ENCODE data around the gene EDEM1.
"Not testable (repeated sequence)": the region's sequence is repeated elsewhere in the genome, so short reads cannot be mapped to it uniquely, and the experiment has no call there.

The EDEM1 gene

DNA sequence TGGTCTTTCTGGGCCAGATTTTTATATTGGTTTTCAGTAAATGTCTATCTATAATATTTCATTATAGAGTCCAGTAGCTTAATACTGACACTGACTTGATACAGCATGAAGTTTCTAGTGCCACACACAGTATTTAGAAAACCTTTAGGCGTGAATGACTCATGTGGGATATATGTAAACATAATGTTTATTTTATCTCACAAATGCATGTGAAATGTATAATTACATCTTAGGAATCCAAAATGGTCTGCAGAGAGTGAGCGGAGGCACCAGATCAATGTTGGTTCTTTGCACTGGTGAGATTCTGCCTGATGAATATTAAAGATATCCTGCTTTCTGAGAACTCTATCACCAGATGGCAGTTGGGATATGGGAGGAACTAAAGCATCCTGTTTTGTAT lies 8.5 kb upstream of the EDEM1 start:
- DNase-seq (ENCODE audit: low spot score): not testable (repeated sequence)

DNA sequence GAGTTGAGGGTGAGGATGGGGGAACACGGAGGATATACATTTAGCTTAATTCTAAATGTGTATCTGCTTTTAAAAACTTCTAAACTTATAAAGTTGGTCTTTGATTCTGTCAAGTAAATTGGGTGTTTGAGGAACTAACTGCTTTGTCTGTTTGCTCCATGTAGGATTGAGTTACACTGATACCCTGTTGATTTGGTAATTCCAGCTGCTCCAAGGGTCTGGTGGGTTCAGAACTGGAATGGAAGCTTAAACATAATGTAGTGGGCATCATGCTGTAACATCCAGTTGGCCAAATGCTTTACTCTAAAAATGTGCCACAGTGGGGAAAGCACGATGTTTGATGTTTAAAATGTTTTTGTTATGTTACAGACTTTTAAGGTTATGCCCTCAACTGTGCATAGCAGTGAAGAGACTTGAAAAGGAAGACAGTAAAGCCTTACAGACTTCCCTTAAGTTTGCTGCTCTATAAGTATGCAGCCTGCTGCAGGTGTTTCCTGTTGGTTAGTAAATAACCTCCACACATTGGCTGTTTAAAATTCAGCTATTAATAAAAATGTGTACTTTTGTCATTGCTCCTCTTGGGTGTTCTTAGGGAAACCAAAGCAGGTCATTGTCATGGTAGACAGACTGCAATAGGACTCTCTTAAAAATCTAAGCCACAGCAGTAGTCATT lies 5.9 kb upstream of the EDEM1 start:
- DNase-seq (ENCODE audit: low spot score): no peak

DNA sequence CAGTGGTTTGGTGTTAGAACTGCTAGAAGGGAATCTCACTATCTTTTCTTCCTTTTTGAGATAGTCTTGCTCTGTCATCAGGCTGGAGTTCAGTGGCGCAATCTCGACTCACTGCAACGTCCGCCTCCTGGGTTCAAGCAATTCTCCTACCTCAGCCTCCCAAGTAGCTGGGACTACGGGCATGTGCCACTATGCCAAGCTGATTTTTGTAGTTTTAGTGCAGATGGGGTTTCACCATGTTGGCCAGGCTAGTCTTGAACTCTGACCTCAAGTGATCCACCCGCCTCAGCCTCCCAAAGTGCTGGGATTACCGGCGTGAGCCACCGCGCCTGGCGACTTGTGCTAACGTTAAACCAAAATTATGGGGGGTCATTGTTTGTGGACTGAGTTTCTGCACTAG lies 3.8 kb upstream of the EDEM1 start:
- not testable (repeated sequence) for DNase-seq (ENCODE audit: low spot score)

DNA sequence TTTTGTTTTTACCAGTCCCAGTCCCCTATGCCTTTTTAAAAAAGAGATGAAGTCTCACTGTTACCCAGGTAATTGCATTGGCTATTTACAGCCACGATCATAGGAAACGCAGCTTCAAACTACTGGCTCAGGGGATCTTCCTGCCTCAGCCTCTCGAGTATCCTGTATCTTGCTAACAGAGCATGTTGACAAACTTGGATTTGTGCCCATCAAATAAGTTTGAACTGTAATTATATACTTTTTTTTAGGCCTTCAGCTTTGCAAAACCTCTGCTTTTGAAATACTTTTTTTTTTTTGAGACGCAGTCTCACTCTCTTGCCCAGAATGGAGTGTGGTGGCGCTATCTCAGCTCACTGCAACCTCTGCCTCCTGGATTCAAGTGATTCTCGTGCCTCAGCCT lies 3.0 kb upstream of the EDEM1 start:
- DNase-seq (ENCODE audit: low spot score): no peak

DNA sequence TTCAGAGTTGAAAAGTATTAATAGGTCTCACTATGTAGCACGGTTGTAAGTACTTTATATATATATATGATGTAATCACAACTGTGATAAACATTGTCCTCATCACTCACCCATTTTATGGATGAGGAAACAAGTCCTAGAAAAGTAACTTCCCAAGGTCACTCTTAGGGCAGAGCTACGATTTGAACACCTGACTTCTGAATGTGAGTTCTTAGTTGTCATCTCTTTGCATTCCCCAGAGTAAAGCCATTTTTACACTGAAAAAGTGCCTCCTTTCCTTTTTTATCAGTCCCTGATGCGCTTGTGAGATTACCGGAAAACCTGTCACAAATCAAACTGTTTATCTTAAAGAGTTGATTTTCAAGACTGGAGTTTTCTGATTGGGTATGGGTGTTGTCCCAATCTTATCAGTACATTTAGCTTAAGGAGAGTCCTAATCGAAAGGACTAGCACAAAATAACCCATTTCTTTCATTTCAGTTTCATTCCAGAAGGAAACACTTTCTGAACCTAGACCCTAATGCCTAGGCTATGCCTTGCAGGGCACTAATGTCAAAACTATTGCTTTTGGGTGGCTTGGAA lies 2.3 kb upstream of the EDEM1 start:
- DNase-seq (ENCODE audit: low spot score): no peak

GRCh38 chr3:5186089-5186857 lies 1.2 kb upstream of the EDEM1 start:
- DNase-seq (ENCODE audit: low spot score): no peak

DNA sequence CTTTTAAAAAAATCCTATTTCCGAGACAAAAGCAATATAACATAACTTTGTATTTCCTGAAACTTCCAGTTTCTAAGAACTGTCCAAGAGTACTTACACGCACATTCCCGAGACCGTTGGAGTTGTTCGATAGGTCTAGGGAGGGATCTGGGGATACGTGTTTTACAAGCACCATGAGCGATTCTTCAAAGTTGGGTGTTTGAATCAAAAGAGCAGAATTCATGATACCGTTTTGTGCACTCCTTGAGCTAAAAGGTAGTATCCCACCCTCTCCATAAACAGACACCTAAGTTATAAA lies 700 bp upstream of the EDEM1 start:
- no peak for DNase-seq (ENCODE audit: low spot score)

GRCh38 chr3:5187920-5188418 lies 462 bp downstream of the EDEM1 start:
- peak; percentile 30 for DNase-seq (ENCODE audit: low spot score)

DNA sequence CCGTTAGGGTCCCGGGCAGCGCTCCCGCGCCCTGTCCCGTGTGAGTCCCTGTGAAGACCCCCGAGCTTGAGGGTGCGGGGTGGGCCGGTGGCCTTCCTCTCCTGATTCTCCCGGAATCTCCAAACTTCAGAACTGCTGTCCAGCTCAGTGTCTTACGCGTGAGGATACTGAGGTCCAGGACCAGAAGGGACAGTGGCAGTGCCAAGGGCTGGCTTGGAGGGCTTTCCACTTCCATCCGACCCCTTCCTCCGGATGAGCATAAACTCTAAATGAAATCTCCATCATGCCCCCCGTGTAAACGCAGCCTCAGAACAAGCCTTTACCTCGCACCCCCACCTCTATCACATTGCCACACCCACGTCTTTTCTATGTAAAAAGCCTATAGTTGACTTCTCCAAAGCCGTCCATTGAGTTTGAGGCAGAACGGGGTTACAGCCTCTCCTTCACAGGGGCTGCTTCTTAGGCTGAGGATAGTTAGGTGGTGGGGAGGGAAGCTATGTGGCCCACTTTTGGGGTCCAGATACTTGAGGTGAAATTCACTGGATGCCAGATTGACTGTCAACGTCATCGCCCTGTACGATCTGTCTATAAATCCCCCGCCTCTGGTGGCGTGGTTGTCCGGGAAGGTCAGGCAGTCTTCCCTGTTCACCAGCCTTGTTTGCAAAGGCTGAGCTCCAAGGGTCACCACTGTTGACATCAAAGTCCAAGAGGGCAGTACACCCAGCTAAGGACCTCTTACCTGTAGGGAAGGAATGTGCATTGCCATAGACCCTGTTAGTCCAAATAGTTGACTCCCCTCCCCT lies 1.1 kb downstream of the EDEM1 start:
- DNase-seq (ENCODE audit: low spot score): peak; percentile 44

DNA sequence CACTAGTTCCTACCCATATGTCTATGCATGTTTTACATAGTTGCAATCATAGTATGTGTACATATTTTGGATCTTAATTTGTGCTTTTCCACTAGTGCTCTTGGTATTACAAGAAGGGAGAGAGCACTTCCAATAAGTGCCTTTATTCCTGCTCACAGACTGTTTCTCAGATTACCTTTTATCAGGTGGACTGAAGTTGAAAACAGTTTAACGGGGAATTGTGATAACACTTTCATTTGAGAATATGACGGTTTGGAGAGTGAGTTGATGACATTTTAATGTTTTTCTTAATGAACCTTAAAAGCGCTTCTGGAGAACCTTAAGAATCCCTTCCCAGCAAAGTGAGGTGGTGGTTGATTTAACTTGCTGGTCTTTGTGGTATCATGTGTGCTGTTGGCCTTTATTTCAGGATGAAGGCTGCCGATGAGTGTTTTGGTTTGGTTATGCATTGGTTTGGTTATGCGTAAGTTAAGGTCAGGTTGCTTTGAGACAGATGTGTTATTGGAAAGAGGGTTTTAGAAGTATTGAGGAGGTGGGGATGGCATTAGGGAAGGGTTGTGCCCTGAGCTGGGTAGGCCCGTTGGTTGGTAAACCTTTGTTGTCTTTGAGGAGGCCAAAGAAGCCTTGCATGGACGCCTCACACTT lies 2.8 kb downstream of the EDEM1 start:
- no peak for DNase-seq (ENCODE audit: low spot score)

DNA sequence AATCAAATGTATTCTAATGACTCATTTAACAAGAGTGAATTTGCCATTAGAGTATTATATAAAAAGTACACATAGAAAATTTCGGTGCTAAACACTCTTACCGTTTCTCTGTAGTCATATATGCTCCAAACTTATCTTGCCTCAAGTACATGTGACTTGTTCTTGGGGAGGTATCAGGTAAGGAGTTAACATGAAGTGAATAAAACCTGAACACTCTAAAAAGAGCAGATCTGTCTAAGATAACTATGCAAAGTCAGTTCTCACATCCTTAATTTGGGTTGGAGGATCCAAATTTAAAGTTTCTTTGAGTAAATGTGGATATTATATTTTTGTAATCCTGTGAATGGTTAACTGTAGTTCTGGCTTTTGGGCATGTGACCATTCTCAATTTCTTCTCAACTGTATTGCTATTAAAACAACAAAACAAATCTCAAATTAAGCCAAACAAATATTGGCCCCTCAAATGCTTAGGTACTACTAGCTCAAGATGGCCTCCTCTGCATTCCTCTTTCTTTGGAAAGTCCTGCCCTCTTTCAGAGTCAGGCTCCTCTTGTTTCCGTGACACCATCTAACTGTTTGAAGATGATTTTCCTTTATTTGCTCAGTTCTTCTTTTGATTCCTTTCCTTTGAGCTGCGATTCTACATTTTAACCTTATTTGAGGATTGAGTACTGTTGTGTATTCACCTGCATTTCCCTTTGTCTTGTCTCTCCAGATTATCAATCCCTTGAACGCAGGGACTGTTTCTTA lies 4.2 kb downstream of the EDEM1 start:
- no peak for DNase-seq (ENCODE audit: low spot score)

DNA sequence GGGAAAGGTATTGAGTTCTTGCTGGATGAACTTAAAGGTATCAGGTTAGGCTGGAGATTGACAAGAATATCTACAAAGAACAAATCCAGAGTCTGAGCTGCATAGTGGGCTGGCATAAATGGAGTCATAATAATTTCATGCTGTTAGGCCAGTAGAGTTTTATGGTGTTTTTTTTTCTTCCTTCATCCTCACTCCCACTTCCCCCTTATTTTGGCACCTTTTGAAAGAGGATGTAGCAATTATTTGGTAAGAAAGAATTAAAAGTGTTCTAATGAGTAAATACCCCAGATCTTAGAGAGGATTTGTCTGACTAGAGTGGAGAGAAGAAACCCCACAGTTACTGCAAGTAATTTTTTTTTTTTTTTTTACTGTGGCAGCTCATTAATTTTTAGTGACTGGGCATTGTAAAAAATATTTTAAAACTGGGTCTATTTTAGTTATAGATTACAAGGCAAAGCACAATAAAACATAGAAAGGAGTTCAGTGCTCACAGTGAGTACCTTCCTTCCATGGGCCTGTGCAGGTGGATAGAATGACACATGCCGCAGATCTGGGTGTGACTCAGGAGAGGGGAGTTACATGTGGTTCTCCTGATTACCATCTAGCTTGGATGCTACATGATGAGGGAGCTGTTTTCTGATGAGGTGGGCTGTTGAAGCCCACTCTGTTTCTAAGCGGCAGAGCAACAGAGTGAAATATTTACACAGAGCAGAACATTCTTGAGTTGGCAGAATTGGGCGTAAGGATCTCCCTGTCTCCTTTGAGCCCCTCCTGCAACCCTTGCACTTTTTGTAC lies 5.3 kb downstream of the EDEM1 start:
- no peak for DNase-seq (ENCODE audit: low spot score)

DNA sequence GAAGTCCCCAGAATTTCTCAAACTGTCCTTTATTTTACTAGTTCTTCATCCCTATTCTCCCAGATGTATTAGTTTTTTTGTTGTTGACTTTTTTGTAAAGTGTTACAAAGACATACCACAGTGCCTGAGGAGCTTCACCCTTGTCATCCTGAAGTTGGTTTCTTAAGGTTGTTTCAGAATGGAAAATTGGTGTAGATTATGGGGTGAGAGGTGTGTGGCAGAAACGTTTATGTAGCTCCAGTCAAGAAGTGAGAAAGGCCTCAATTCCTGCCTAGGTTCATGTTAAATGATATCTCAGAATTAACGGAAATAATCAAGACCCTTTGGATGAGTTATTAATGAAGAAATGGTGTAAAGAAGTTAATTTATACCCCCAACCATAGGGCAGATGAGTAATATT lies 6.8 kb downstream of the EDEM1 start:
- no peak for DNase-seq (ENCODE audit: low spot score)

GRCh38 chr3:5194801-5195509 lies 7.4 kb downstream of the EDEM1 start:
- DNase-seq (ENCODE audit: low spot score): peak; percentile 72

- DNase-seq (ENCODE audit: low spot score): peak; percentile 40
Measured at GRCh38 chr3:5195605-5196004, 8.1 kb downstream of the EDEM1 start.

DNA sequence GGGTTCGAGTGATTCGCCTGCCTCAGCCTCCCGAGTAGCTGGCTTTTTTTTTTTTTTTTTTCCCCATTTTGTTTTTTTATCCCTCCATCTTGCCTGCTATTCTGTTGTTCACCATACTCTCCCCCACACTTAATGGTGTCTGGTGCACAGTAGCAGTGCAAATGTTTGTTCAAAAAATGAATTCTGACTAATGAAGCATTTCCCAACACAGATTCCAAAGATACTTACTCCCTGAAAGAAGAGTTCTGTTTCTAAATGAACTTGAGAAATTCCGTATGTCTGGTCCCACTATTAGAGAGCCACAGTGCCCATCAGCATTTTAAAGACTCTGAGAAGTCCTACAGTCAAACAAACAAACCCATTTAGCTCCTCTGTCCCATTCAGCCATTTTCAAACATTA lies 9.5 kb downstream of the EDEM1 start:
- no peak for DNase-seq (ENCODE audit: low spot score)

- DNase-seq (ENCODE audit: low spot score): peak; percentile 48
Measured at GRCh38 chr3:5197470-5198312, 10.2 kb downstream of the EDEM1 start.

DNA sequence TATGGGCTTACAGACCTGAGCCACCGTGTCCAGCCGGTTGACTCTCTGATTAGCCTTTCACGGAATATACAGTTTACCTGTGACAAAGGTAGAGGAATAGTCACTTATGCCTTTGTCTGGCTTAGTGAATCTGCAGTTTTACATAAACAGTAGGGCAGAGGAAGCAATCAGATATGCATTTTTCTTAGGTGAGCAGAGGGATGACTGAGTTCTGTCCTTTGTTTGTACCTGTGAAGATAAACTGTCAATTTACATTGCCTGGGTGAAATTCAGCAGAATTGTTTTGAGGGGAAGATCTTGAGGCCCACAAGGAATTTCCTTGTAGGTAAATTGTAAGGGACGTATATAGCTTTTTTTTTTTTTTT lies 10.8 kb downstream of the EDEM1 start:
- DNase-seq (ENCODE audit: low spot score): no peak

Measured in SW480 (cell line).